K562 (cell line): ENCODE results near the gene PRUNE1. TPM values are rescaled to one million over a fixed set of nuclear protein-coding genes. Genes with fewer than 3 reads are reported as not detected.

Source experiments
- ARHGAP35 ChIP-seq: fragments of 450-650 bp; IDR thresholded peaks from 2 replicates; pipeline ENCODE4 v1.6.1; 2018; ENCODE audit not compliant: partially characterized antibody
- EP400 ChIP-seq: fragments of 450-650 bp; IDR thresholded peaks from 2 replicates; pipeline ENCODE4 v1.6.1; 2017; ENCODE audit warnings: antibody characterized with exemption, mild to moderate bottlenecking, moderate library complexity
- FUS ChIP-seq: fragments of 200-400 bp; formaldehyde crosslinking; optimal IDR thresholded peaks from 2 replicates; pipeline ENCODE3; 2017; ENCODE audit warnings: low read depth, low read length
- GTF2A2 ChIP-seq: IDR thresholded peaks from 2 replicates; pipeline ENCODE4 v1.6.1; 2016; ENCODE audit warnings: mild to moderate bottlenecking, missing genetic modification characterization, missing compliant biosample characterization
- HIVEP1 ChIP-seq: fragments of 250-450 bp; sonication (Bioruptor Pico); IDR thresholded peaks from 2 replicates; pipeline ENCODE4 v1.4.0; 2020; ENCODE audit warnings: mild to moderate bottlenecking
- KDM4B ChIP-seq, 2 experiments: fragments of 450-650 bp in 1 of 2; sonication (generic) in 1 of 2; IDR thresholded peaks; 2 replicates each; pipeline ENCODE4 v1.6.1; 2016 to 2017; ENCODE audit warnings: borderline replicate concordance in 2 of 2, antibody characterized with exemption in 1 of 2, low read depth in 1 of 2, mild to moderate bottlenecking in 1 of 2
- MCM2 ChIP-seq: fragments of 450-650 bp; IDR thresholded peaks from 2 replicates; pipeline ENCODE4 v1.6.1; 2017; ENCODE audit warnings: low read depth, mild to moderate bottlenecking
- NR2C2 ChIP-seq, 2 experiments: fragments of 200-800 bp in 1 of 2; sonication (Bioruptor generic) in 1 of 2; sonication (generic) in 1 of 2; formaldehyde crosslinking in 1 of 2; IDR thresholded peaks; 2 replicates each; pipeline versions ENCODE4 v1.6.1 to v1.8.0; 2016 to 2022; ENCODE audit warnings: mild to moderate bottlenecking in 1 of 2, missing compliant biosample characterization in 1 of 2, missing genetic modification characterization in 1 of 2, missing genetic modification reagents in 1 of 2
- SAP30 ChIP-seq: fragments of 200-600 bp; sonication (generic); IDR thresholded peaks from 2 replicates; pipeline ENCODE4 v1.6.1; 2012; ENCODE audit warnings: borderline replicate concordance, low read depth, mild to moderate bottlenecking, moderate library complexity, low read length, control low read depth, inconsistent platforms; ENCODE audit not compliant: insufficient read depth, poor library complexity, severe bottlenecking
- SMARCA4 ChIP-seq: fragments of 450-650 bp; IDR thresholded peaks from 2 replicates; pipeline ENCODE4 v1.6.1; 2016
- ZBTB8A ChIP-seq: fragments of 450-650 bp; IDR thresholded peaks from 2 replicates; pipeline ENCODE4 v1.6.1; 2018; ENCODE audit warnings: mild to moderate bottlenecking, moderate library complexity; ENCODE audit not compliant: partially characterized antibody
- ZNF253 ChIP-seq: fragments of 250-450 bp; sonication (Bioruptor Pico); conservative IDR thresholded peaks from 2 replicates; pipeline ENCODE4 v1.6.1; 2021; ENCODE audit warnings: mild to moderate bottlenecking
- ZNF785 ChIP-seq: fragments of 250-450 bp; sonication (Bioruptor Pico); IDR thresholded peaks from 2 replicates; pipeline ENCODE4 v1.4.0; 2020; ENCODE audit warnings: mild to moderate bottlenecking
- polyA plus RNA-seq, 8 experiments: library from polyadenylated mRNA; depleted of rRNA in 4 of 8; stranded (reverse) in 5 of 8; unstranded in 3 of 8; fragments of >200 nt; fragmentation: Nextera tagmentation in 2 of 8; fragmentation: Illumina TruSeq in 1 of 8; extraction: Ambion mirVana in 2 of 8; extraction: Trizol in 1 of 8; gene quantifications; 2 replicates each; pipeline versions ENCODE4 v1.2.1 to v1.2.3, GENCODE V29; 2011 to 2014; ENCODE audit warnings: inconsistent platforms in 1 of 8, missing spikeins in 1 of 8
- total RNA-seq, 7 experiments: library from RNA; depleted of rRNA in 6 of 7; stranded (reverse); fragments of >200 nt in 6 of 7; fragmentation: Illumina TruSeq in 2 of 7; extraction: Trizol in 2 of 7; gene quantifications; 2 replicates each; pipeline versions ENCODE4 v1.2.1 to v1.2.3, GENCODE V29; 2011 to 2021; ENCODE audit warnings: low replicate concordance in 1 of 7
- TF ChIP-seq, protein P1 (sequence below): IDR thresholded peaks from 3 replicates; pipeline ENCODE4 v1.6.1; 2011; ENCODE audit warnings: borderline replicate concordance, mild to moderate bottlenecking, moderate library complexity; ENCODE audit not compliant: insufficient read length; ENCODE audit errors: extremely low read depth
- TF ChIP-seq, protein P2 (sequence below): sonication (generic); formaldehyde crosslinking; IDR thresholded peaks from 2 replicates; pipeline ENCODE4 v1.8.0; 2022; ENCODE audit warnings: missing genetic modification reagents, mild to moderate bottlenecking, moderate library complexity, borderline replicate concordance
- TF ChIP-seq, protein P3 (sequence below): fragments of 450-650 bp; formaldehyde crosslinking; IDR thresholded peaks from 2 replicates; pipeline ENCODE4 v1.4.0; 2020; ENCODE audit warnings: mild to moderate bottlenecking, moderate library complexity

PRUNE1 gene
- total and polyA plus RNA-seq, 9 of the 15 experiments (the other 6 are each of a cell fraction or from before 2014, with no cell fraction given) = 16.7 to 48.3 (median 26.2) TPM

DNA sequence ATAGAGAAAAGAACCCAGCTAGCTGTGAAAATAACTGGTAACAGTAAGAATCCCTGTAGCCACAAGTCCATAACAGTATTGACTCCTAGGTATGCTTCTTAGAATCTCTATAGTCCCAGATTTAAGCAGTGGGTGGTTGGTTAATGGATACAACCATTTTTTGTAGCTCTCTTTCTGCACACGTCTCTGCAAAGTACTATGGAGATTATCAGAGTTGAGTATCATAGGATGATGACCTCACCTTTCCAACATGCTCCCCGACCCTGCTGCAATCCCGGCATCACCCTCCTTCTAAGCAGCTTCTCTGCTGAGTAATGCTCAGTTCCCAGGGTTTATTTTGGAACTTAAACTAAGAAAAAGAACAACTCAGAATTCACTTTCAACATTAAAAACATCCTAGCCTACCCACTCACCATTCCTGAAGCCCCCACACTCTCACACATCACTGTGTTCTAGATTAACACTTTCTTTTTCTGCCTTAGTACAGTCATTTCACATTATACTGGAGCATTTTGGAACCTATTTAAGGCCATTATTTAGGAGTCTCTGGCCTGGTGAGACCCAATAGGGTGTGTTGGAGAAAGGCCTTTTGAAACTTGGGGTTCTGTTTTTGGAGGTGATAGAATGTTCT, 54.6 kb downstream of the PRUNE1 start (continued):
- TF ChIP-seq MCM2 (no peak), EP400 (peak; percentile 48), FUS (no peak), NR2C2 (CRISPR knock-in tag; IDR thresholded peaks at IDR 0.05) (no peak), NR2C2 (tag; IDR thresholded peaks at IDR 0.05) (peak; percentile 83), ZBTB8A (no peak), ZNF253 (CRISPR knock-in tag) (no peak), ZNF785 (no peak), SAP30 (no peak), ARHGAP35 (no peak), KDM4B (IDR thresholded peaks at IDR 0.05; ENCODE audit: borderline replicate concordance in 2 of 2, low read depth in 1 of 2) (no peak), HIVEP1 (no peak), GTF2A2 (tag) (no peak), SMARCA4 (peak; percentile 72; the same call in 1 of the 2 replicates)
- TF ChIP-seq, protein P1, sequence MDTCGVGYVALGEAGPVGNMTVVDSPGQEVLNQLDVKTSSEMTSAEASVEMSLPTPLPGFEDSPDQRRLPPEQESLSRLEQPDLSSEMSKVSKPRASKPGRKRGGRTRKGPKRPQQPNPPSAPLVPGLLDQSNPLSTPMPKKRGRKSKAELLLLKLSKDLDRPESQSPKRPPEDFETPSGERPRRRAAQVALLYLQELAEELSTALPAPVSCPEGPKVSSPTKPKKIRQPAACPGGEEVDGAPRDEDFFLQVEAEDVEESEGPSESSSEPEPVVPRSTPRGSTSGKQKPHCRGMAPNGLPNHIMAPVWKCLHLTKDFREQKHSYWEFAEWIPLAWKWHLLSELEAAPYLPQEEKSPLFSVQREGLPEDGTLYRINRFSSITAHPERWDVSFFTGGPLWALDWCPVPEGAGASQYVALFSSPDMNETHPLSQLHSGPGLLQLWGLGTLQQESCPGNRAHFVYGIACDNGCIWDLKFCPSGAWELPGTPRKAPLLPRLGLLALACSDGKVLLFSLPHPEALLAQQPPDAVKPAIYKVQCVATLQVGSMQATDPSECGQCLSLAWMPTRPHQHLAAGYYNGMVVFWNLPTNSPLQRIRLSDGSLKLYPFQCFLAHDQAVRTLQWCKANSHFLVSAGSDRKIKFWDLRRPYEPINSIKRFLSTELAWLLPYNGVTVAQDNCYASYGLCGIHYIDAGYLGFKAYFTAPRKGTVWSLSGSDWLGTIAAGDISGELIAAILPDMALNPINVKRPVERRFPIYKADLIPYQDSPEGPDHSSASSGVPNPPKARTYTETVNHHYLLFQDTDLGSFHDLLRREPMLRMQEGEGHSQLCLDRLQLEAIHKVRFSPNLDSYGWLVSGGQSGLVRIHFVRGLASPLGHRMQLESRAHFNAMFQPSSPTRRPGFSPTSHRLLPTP = no peak
- TF ChIP-seq, protein P2, sequence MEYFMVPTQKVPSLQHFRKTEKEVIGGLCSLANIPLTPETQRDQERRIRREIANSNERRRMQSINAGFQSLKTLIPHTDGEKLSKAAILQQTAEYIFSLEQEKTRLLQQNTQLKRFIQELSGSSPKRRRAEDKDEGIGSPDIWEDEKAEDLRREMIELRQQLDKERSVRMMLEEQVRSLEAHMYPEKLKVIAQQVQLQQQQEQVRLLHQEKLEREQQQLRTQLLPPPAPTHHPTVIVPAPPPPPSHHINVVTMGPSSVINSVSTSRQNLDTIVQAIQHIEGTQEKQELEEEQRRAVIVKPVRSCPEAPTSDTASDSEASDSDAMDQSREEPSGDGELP = 0 out of 2 replicates have a peak, but pooled peaks have one; percentile 1
- TF ChIP-seq, protein P3, sequence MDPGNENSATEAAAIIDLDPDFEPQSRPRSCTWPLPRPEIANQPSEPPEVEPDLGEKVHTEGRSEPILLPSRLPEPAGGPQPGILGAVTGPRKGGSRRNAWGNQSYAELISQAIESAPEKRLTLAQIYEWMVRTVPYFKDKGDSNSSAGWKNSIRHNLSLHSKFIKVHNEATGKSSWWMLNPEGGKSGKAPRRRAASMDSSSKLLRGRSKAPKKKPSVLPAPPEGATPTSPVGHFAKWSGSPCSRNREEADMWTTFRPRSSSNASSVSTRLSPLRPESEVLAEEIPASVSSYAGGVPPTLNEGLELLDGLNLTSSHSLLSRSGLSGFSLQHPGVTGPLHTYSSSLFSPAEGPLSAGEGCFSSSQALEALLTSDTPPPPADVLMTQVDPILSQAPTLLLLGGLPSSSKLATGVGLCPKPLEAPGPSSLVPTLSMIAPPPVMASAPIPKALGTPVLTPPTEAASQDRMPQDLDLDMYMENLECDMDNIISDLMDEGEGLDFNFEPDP (CRISPR knock-in tag) = no peak
